HG02884 (cell line): ENCODE measurements around the gene FOXE3.

Source experiments
- ATAC-seq: cut with Tn5 transposase; IDR thresholded peaks from one replicate; pipeline ENCODE4 v1.9.1; 2021; ENCODE audit warnings: mild to moderate bottlenecking, moderate library complexity; ENCODE audit not compliant: unreplicated experiment

FOXE3 gene

GRCh38 chr1:47403321-47403910, 12.7 kb upstream of the FOXE3 start:
- no peak for ATAC-seq

- ATAC-seq, result no peak
Measured at GRCh38 chr1:47405697-47406096, 10.4 kb upstream of the FOXE3 start.

- ATAC-seq, result no peak
Measured at GRCh38 chr1:47406966-47407365, 9.1 kb upstream of the FOXE3 start.

- ATAC-seq, result no peak
Measured at GRCh38 chr1:47407481-47407880, 8.6 kb upstream of the FOXE3 start.

- ATAC-seq, result no peak
Measured at GRCh38 chr1:47409311-47410067, 6.6 kb upstream of the FOXE3 start.

- no peak for ATAC-seq
Measured at GRCh38 chr1:47410068-47410455, 6.0 kb upstream of the FOXE3 start.

- ATAC-seq, result no peak
Measured at GRCh38 chr1:47411436-47411835, 4.6 kb upstream of the FOXE3 start.

GRCh38 chr1:47412437-47412836, 3.6 kb upstream of the FOXE3 start:
- ATAC-seq, result no peak

GRCh38 chr1:47416319-47417169, 459 bp downstream of the FOXE3 start:
- ATAC-seq, result no peak

- ATAC-seq, result no peak
Measured at GRCh38 chr1:47417170-47418044, 1.3 kb downstream of the FOXE3 start.

- ATAC-seq, result no peak
Measured at GRCh38 chr1:47418122-47418521, 2.0 kb downstream of the FOXE3 start.

GRCh38 chr1:47418681-47419325, 2.7 kb downstream of the FOXE3 start:
- ATAC-seq, result no peak

- no peak for ATAC-seq
Measured at GRCh38 chr1:47420547-47420946, 4.5 kb downstream of the FOXE3 start.

- no peak for ATAC-seq
Measured at GRCh38 chr1:47423872-47424271, 7.8 kb downstream of the FOXE3 start.

GRCh38 chr1:47424336-47424982, 8.4 kb downstream of the FOXE3 start:
- no peak for ATAC-seq

- no peak for ATAC-seq
Measured at GRCh38 chr1:47431534-47431933, 15.4 kb downstream of the FOXE3 start.

- ATAC-seq, result peak; percentile 40
Measured at GRCh38 chr1:47432071-47433036, 16.3 kb downstream of the FOXE3 start.

- no peak for ATAC-seq
Measured at GRCh38 chr1:47433037-47433421, 16.9 kb downstream of the FOXE3 start.
